Measurements from ENCODE around the gene SGTA. TPM values are rescaled to one million over a fixed set of nuclear protein-coding genes. Genes with fewer than 3 reads are reported as not detected.

The SGTA gene
- total and polyA plus RNA-seq, 2 of the 13 experiments (the other 11 are each of a cell fraction or from before 2014, with no cell fraction given): 43.9 to 47.4 TPM

DNA sequence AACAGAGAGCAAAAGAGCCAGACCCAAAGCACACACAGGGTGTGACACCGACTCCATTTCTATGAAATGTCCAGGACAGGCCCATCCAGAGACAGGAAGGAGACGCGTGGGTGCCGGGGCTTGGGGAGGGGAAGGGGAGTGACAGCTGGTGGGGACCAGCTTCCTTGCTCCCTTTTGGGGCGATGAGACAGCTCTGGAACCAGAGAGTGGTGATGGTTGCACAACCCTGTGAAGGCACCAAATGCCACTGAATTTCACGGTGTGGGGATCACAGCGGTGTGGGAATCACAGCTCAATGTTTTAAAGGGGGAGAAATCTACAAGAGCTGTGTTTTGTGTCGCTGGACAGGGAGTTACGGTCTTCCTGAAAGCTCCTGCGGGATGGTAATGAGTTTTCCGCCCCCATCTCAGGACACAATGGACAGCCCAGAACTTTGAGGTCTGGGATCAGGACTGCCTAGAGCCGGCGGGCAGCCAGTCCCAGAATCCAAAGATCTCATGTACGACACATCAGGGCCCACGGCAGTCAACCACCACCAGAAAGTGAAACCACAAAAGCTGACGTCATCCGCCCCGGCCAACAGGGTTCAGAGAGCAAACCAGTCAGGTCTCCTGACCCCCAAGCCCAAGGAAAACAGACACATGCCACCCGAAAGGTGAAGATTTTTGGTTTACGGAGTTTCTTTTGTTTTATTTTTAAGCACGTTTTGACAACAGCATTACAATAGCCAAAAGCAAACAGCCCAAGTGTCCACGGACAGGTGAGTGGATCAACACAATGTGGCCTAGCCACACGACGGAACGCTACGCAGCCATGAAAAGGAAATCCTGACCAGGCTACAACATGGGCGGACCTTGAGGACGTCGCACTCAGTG, 7.3 kb downstream of the SGTA start (continued):
- TF ChIP-seq MIER3 (CRISPR knock-in tag; IDR thresholded peaks at IDR 0.05; ENCODE audit: borderline replicate concordance) (no peak), NFYB (CRISPR knock-in tag; IDR thresholded peaks at IDR 0.05) (no peak; the same call in 1 of the 2 replicates), FOXM1 (CRISPR knock-in tag; IDR thresholded peaks at IDR 0.05) (no peak), ZMYM2 (CRISPR knock-in tag; IDR thresholded peaks at IDR 0.05) (no peak), ARID3A (IDR thresholded peaks at IDR 0.05; ENCODE audit: low read depth, low read length) (no peak), RBM22 (optimal IDR thresholded peaks at IDR 0.05; ENCODE audit: low read length) (no peak), ZNF841 (CRISPR knock-in tag; IDR thresholded peaks at IDR 0.05; ENCODE audit: borderline replicate concordance) (no peak), HMG20B (CRISPR knock-in tag; conservative IDR thresholded peaks at IDR 0.05) (no peak), TBX2 (CRISPR knock-in tag; IDR thresholded peaks at IDR 0.05; ENCODE audit: borderline replicate concordance) (no peak; the same call in 1 of the 2 replicates), ZNF350 (CRISPR knock-in tag; IDR thresholded peaks at IDR 0.05; ENCODE audit: borderline replicate concordance, low read depth) (peak; percentile 42; the same call in 1 of the 2 replicates), TGIF2 (CRISPR knock-in tag; IDR thresholded peaks at IDR 0.05) (peak; percentile 49; the same call in 1 of the 2 replicates), MXD1 (CRISPR knock-in tag; IDR thresholded peaks at IDR 0.05) (no peak), ZNF614 (CRISPR knock-in tag; IDR thresholded peaks at IDR 0.05; ENCODE audit: borderline replicate concordance) (no peak), HHEX (CRISPR knock-in tag; IDR thresholded peaks at IDR 0.05) (no peak), ZNF781 (CRISPR knock-in tag; IDR thresholded peaks at IDR 0.05; ENCODE audit: borderline replicate concordance, not compliant biosample characterization) (no peak), DRAP1 (CRISPR knock-in tag; IDR thresholded peaks at IDR 0.05) (no peak), ZNF317 (CRISPR knock-in tag; IDR thresholded peaks at IDR 0.05) (no peak), DNMT3B (CRISPR knock-in tag; conservative IDR thresholded peaks at IDR 0.05) (no peak), ZNF580 (CRISPR knock-in tag; IDR thresholded peaks at IDR 0.05; ENCODE audit: borderline replicate concordance, low read depth) (peak; percentile 25; the same call in 1 of the 2 replicates)
- TF ChIP-seq, protein P1, sequence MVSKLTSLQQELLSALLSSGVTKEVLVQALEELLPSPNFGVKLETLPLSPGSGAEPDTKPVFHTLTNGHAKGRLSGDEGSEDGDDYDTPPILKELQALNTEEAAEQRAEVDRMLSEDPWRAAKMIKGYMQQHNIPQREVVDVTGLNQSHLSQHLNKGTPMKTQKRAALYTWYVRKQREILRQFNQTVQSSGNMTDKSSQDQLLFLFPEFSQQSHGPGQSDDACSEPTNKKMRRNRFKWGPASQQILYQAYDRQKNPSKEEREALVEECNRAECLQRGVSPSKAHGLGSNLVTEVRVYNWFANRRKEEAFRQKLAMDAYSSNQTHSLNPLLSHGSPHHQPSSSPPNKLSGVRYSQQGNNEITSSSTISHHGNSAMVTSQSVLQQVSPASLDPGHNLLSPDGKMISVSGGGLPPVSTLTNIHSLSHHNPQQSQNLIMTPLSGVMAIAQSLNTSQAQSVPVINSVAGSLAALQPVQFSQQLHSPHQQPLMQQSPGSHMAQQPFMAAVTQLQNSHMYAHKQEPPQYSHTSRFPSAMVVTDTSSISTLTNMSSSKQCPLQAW (CRISPR knock-in tag; IDR thresholded peaks at IDR 0.05): peak; percentile 46; the same call in 1 of the 2 replicates
- TF ChIP-seq, protein P2, sequence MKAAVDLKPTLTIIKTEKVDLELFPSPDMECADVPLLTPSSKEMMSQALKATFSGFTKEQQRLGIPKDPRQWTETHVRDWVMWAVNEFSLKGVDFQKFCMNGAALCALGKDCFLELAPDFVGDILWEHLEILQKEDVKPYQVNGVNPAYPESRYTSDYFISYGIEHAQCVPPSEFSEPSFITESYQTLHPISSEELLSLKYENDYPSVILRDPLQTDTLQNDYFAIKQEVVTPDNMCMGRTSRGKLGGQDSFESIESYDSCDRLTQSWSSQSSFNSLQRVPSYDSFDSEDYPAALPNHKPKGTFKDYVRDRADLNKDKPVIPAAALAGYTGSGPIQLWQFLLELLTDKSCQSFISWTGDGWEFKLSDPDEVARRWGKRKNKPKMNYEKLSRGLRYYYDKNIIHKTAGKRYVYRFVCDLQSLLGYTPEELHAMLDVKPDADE (CRISPR knock-in tag; IDR thresholded peaks at IDR 0.05): no peak
- TF ChIP-seq, protein P3, sequence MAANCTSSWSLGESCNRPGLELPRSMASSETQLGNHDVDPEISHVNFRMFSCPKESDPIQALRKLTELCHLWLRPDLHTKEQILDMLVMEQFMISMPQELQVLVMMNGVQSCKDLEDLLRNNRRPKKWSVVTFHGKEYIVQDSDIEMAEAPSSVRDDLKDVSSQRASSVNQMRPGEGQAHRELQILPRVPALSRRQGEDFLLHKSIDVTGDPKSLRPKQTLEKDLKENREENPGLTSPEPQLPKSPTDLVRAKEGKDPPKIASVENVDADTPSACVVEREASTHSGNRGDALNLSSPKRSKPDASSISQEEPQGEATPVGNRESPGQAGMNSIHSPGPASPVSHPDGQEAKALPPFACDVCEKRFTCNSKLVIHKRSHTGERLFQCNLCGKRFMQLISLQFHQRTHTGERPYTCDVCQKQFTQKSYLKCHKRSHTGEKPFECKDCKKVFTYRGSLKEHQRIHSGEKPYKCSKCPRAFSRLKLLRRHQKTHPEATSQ (CRISPR knock-in tag; IDR thresholded peaks at IDR 0.05; ENCODE audit: borderline replicate concordance): no peak

Measured in HepG2 (cell line).